DND-41 (cell line): ENCODE data around the gene PPP1R10.

ENCODE experiments used
- ATAC-seq: fragments of 200-7000 bp; cut with Tn5 transposase; 3 replicates; pipeline ENCODE4 v1.9.1; 2021; ENCODE audit warnings: low read depth; ENCODE audit not compliant: insufficient read depth
- DNase-seq: peaks from one replicate; pipeline ENCODE4 v3.0.0-alpha.2; 2020
- H2AFZ ChIP-seq: 2 replicates; pipeline ENCODE4 v1.6.0; 2012; ENCODE audit warnings: low read depth, low read length
- H3K27ac ChIP-seq: 2 replicates; pipeline ENCODE4 v1.5.1; 2012; ENCODE audit warnings: low read length, inconsistent platforms
- H3K27me3 ChIP-seq: fragments of 200-600 bp; sonication (generic); 2 replicates; pipeline ENCODE4 v1.6.0; 2012; ENCODE audit warnings: low read length, mild to moderate bottlenecking, inconsistent platforms; ENCODE audit not compliant: insufficient read depth, poor library complexity
- H3K36me3 ChIP-seq: 2 replicates; pipeline ENCODE4 v1.5.1; 2012; ENCODE audit warnings: low read length, inconsistent platforms; ENCODE audit not compliant: insufficient read depth
- H3K4me1 ChIP-seq: 2 replicates; pipeline ENCODE4 v1.5.1; 2012; ENCODE audit warnings: mild to moderate bottlenecking, low read length; ENCODE audit not compliant: insufficient read depth
- H3K4me2 ChIP-seq: 2 replicates; pipeline ENCODE4 v1.6.0; 2012; ENCODE audit warnings: mild to moderate bottlenecking, moderate library complexity, low read length, inconsistent platforms; ENCODE audit not compliant: insufficient read depth
- H3K4me3 ChIP-seq, 2 experiments: fragments of 200-600 bp in 1 of 2; shearing (Covaris generic) in 1 of 2; 2 replicates each; pipeline ENCODE4 v1.5.1; 2012 to 2016; ENCODE audit warnings: inconsistent platforms in 2 of 2, low read length in 2 of 2, mild to moderate bottlenecking in 2 of 2, low read depth in 1 of 2, moderate library complexity in 1 of 2
- H3K79me2 ChIP-seq: 2 replicates; pipeline ENCODE4 v1.6.0; 2012; ENCODE audit warnings: low read length, inconsistent platforms; ENCODE audit not compliant: insufficient read depth
- H3K9ac ChIP-seq: 2 replicates; pipeline ENCODE4 v1.6.0; 2012; ENCODE audit warnings: low read depth, mild to moderate bottlenecking, inconsistent platforms, low read length, moderate library complexity
- H3K9me3 ChIP-seq: 2 replicates; pipeline ENCODE4 v1.5.1; 2012; ENCODE audit warnings: low read length, moderate library complexity, mild to moderate bottlenecking, inconsistent platforms; ENCODE audit not compliant: insufficient read depth, severe bottlenecking
- H4K20me1 ChIP-seq: 2 replicates; pipeline ENCODE4 v1.6.0; 2012; ENCODE audit warnings: low read length; ENCODE audit not compliant: insufficient read depth
- CTCF ChIP-seq: IDR thresholded peaks from 2 replicates; pipeline ENCODE4 v1.5.1; 2012; ENCODE audit warnings: borderline replicate concordance, low read length, moderate library complexity, mild to moderate bottlenecking; ENCODE audit not compliant: poor library complexity, severe bottlenecking; ENCODE audit errors: extremely low read depth
- EZH2 ChIP-seq: IDR thresholded peaks from 3 replicates; pipeline ENCODE4 v1.6.1; 2012; ENCODE audit warnings: borderline replicate concordance, low read depth, mild to moderate bottlenecking, moderate library complexity, low read length, inconsistent platforms; ENCODE audit not compliant: severe bottlenecking

PPP1R10 gene

DNA sequence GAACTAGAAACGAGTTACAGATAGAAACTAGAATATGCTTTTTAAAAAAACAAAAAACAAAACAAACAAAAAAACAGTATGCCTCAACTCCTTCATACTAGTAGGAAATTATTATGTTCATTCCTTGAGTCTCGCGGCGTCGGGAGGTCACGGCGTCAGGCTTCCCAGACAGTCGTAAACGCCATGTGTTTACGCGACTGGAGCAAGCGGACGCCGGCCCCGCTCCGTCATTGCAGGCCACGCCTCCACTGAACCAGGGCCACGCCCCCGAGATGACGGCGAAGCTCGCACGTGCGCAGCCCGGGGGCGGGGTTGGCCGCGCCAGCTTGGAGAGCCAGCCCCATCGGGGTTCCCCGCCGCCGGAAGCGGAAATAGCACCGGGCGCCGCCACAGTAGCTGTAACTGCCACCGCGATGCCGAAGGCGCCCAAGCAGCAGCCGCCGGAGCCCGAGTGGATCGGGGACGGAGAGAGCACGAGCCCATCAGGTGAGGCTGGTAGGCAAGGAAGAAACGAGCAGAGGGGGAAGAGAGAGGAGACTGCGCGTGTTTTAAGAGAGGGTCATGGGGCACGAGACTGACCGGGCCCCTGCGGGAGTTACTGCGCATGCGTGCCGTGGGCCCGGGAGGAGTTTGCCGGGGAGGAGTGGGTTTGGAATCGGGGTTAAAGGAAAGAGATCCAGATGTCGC is 45.8 kb downstream of the PPP1R10 start, which contains the start of gene ABCF1:
Gene ABCF1 (plus strand): TSS at position 368 of the 687 bp plus-strand sequence. CDS start 46 bp downstream, at position 414.
- H3K36me3 ChIP-seq, result peaks cover 26% of the 10 kb centered on the region
- H3K27me3 ChIP-seq, result no peaks in the 10 kb centered on the region
- H3K9me3 ChIP-seq, result no peaks in the 10 kb centered on the region
- peak within 1 kb of the TSS; percentile 73 to 84 for H3K4me3 ChIP-seq
- H3K9ac ChIP-seq, result peak within 1 kb of the TSS; percentile 81
- H3K4me2 ChIP-seq, result peak within 1 kb of the TSS; percentile 95
- H2AFZ ChIP-seq, result peak within 1 kb of the TSS; percentile 93
- DNase-seq (peak; percentile 99), ATAC-seq (peak; percentile 93)
- H4K20me1 ChIP-seq, result peaks cover 44% of the 10 kb centered on the region
- H3K79me2 ChIP-seq, result peaks cover 54% of the 10 kb centered on the region
- H3K4me1 ChIP-seq, result peaks cover 50% of the 10 kb centered on the region
- peak within 1 kb of the TSS; percentile 98 for H3K27ac ChIP-seq
- TF ChIP-seq EZH2 (no peak), CTCF (no peak)

DNA sequence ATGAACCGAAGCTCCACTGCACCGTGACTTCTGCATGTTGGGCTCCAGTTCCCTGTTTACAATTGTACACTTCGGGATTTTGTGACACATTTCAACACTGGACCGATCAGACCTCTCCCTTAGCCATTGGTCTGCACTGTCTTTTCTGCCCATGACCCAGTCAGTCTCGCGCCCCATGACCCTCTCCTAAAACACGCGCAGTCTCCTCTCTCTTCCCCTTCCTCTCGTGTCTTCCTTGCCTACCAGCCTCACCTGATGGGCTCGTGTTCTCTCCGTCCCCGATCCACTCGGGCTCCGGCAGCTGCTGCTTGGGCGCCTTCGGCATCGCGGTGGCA is 46.3 kb downstream of the PPP1R10 start:
- Histone ChIP-seq H3K9ac (peak overlapping the region; percentile 81), H3K27me3 (no peaks in the 10 kb centered on the region), H3K36me3 (peaks cover 25% of the 10 kb centered on the region), H3K4me1 (peaks cover 50% of the 10 kb centered on the region), H3K27ac (peak overlapping the region; percentile 63), H3K4me3 (peak overlapping the region; percentile 45 to 84; a peak in 3 of 4 replicates), H4K20me1 (peaks cover 40% of the 10 kb centered on the region), H3K79me2 (peaks cover 48% of the 10 kb centered on the region), H2AFZ (peak overlapping the region; percentile 93), H3K9me3 (no peaks in the 10 kb centered on the region), H3K4me2 (peak overlapping the region; percentile 95)
- DNase-seq (no peak), ATAC-seq (peak; percentile 16)
- TF ChIP-seq CTCF, result no peak

- ATAC-seq (no peak), DNase-seq (no peak)
- Histone ChIP-seq H2AFZ (peak overlapping the region; percentile 93), H3K79me2 (peaks cover 44% of the 10 kb centered on the region), H3K27ac (no peak overlapping the region), H3K9ac (peak overlapping the region; percentile 81; the same call in 1 of the 2 replicates), H3K36me3 (peaks cover 20% of the 10 kb centered on the region), H3K4me1 (peaks cover 47% of the 10 kb centered on the region), H3K4me2 (peak overlapping the region; percentile 95), H3K27me3 (no peaks in the 10 kb centered on the region), H3K9me3 (no peaks in the 10 kb centered on the region), H3K4me3 (peak overlapping the region in 1 of 2 experiments; percentile 84; a peak in 3 of 4 replicates), H4K20me1 (peaks cover 36% of the 10 kb centered on the region)
- no peak for TF ChIP-seq EZH2
Observed at GRCh38 chr6:30570263-30570662, 46.8 kb downstream of the PPP1R10 start.

DNA sequence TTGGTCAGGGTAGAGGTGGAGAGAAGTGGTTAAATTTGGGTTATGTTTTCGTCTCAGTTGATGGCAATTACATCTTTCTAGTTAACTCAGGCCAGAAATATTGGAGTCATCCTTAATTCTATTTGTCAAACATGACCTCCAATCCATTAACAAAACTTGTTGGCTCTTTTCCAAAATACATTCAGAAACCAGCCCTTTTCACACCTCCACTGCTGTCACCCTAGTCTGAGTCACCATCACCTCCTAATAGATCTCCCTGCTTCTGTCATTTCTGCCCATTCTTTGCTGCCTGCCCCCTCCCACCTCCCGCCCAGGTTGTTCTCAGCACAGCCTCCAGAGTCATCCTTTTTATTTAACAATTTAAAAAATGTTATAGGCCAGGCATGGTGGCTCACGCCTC is 48.8 kb downstream of the PPP1R10 start:
- Histone ChIP-seq H3K4me1 (peaks cover 31% of the 10 kb centered on the region), H3K9me3 (no peaks in the 10 kb centered on the region)
- DNase-seq, result no peak

More for the DNA sequence above, 48.8 kb downstream of the PPP1R10 start:
- H3K4me2 ChIP-seq, result no peak overlapping the region
- H3K27me3 ChIP-seq, result no peaks in the 10 kb centered on the region
- H3K9ac ChIP-seq, result no peak overlapping the region
- H3K4me3 ChIP-seq, result no peak overlapping the region
- no peak overlapping the region for H2AFZ ChIP-seq
- H4K20me1 ChIP-seq, result peaks cover 21% of the 10 kb centered on the region
- H3K27ac ChIP-seq, result no peak overlapping the region
- peaks cover 24% of the 10 kb centered on the region for H3K79me2 ChIP-seq
- ATAC-seq, result no peak
- H3K36me3 ChIP-seq, result peaks cover 11% of the 10 kb centered on the region
- no peak for TF ChIP-seq CTCF
- TF ChIP-seq EZH2, result no peak
